ENCODE data around the gene HDAC4. TPM values are rescaled to one million over a fixed set of nuclear protein-coding genes. Genes with fewer than 3 reads are reported as not detected.

The HDAC4 gene
- total and polyA plus RNA-seq, 12 donors, result 3.7 to 40.0 (median 25.5) TPM

DNA sequence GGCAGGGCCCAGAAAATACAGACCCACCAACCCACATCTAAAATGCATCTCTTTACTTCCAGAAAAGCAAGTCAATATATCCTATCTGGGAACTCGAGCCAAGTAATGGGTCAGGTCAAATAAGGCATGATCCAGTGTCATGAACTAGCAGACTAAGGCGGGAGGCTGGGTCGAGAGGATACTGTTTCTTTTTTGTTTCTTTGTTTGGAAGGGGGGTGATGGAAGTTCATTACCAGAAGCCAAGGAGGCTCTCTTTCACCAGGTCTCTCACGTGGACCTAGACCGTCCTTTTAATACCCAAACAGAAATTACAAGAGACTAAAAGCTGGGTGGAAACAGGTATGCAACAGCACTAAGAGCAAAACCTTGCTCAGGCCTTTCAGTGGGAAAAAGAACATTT, 108.3 kb downstream of the HDAC4 start:
- peak overlapping the region in 3 of 10 donors; percentile 62 to 77 (median 68) for H3K27ac ChIP-seq
- no peaks in the 10 kb centered on the region for H3K27me3 ChIP-seq
- H3K4me3 ChIP-seq, result no peak overlapping the region
- no peaks in the 10 kb centered on the region for H3K36me3 ChIP-seq
- 83 to 87% methylated on average over 5 of the region's 5 CpGs for WGBS, 2 donors
- ATAC-seq (no peak), DNase-seq (no peak)
- H3K9me3 ChIP-seq, result no peaks in the 10 kb centered on the region
- intact Hi-C loops (cut with DNase I), result loop anchor here in 1 of 10 donors (5.0 kb wide), 1 partner anchor 70 kb away; no protein-coding TSS in a partner anchor
- H3K4me1 ChIP-seq, result peaks cover 9 to 98% (median 82%) of the 10 kb centered on the region in 9 donors
- TF ChIP-seq, protein P1, sequence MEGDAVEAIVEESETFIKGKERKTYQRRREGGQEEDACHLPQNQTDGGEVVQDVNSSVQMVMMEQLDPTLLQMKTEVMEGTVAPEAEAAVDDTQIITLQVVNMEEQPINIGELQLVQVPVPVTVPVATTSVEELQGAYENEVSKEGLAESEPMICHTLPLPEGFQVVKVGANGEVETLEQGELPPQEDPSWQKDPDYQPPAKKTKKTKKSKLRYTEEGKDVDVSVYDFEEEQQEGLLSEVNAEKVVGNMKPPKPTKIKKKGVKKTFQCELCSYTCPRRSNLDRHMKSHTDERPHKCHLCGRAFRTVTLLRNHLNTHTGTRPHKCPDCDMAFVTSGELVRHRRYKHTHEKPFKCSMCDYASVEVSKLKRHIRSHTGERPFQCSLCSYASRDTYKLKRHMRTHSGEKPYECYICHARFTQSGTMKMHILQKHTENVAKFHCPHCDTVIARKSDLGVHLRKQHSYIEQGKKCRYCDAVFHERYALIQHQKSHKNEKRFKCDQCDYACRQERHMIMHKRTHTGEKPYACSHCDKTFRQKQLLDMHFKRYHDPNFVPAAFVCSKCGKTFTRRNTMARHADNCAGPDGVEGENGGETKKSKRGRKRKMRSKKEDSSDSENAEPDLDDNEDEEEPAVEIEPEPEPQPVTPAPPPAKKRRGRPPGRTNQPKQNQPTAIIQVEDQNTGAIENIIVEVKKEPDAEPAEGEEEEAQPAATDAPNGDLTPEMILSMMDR (IDR thresholded peaks at IDR 0.05), result no peak

DNA sequence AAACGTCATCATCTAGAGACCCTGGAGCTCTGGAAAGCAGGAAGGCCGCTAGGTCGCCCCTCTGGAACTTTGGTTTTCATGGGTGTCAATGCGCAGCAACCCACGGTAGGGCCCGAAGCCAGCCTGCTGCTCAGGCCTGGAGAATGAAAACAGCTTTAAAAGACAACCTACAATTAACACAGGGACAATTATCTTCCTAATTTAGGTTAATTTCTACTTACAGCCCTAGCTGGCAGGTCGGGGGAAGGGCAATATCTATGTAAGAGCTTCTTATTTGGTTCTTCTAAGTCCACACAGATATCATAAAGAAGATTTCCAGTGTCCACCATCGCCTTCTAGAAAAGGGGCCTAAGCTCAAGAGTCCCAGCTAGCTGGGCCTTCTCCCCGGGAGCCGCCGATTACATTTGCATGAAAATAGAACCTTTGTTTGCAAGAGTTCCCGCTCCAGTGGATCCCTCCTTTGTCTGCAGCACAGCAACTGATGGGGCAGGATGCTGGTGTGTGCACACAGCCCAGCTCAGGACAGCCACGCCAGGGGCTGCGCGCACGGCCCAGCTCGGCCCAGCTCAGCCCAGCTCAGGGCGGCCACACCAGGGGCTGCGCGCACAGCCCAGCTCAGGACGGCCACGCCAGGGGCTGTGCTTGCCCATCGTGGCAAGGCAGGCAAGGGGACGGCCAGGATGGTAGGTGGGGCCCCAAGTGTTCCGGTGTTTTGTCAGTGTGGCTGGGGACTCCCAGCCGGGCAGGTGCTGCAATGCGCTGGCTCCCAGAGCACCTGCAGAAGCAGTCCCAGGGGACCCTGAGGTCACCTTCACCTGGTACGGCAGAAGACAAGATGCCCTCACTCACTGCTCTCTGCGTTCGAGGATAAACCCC, 109.1 kb downstream of the HDAC4 start:
- no peak overlapping the region for H3K4me3 ChIP-seq
- WGBS, 2 donors, result 85 to 90% methylated on average over 30 of the region's 30 CpGs
- TF ChIP-seq, protein P1 (IDR thresholded peaks at IDR 0.05), result no peak
- H3K9me3 ChIP-seq, result no peaks in the 10 kb centered on the region
- no peaks in the 10 kb centered on the region for H3K36me3 ChIP-seq
- H3K27me3 ChIP-seq, result no peaks in the 10 kb centered on the region
- DNase-seq (no peak), ATAC-seq (peak in 2 of 8 donors; percentile 1 to 33)
- H3K4me1 ChIP-seq, result peaks cover 9 to 98% (median 84%) of the 10 kb centered on the region in 9 donors
- H3K27ac ChIP-seq, result peak overlapping the region; percentile 6 to 77 (median 65)
- intact Hi-C loops (cut with DNase I), result loop anchor here in 2 of 10 donors (2.0 to 5.0 kb wide), 2 partner anchors 37 to 69 kb away; no protein-coding TSS in a partner anchor

DNA sequence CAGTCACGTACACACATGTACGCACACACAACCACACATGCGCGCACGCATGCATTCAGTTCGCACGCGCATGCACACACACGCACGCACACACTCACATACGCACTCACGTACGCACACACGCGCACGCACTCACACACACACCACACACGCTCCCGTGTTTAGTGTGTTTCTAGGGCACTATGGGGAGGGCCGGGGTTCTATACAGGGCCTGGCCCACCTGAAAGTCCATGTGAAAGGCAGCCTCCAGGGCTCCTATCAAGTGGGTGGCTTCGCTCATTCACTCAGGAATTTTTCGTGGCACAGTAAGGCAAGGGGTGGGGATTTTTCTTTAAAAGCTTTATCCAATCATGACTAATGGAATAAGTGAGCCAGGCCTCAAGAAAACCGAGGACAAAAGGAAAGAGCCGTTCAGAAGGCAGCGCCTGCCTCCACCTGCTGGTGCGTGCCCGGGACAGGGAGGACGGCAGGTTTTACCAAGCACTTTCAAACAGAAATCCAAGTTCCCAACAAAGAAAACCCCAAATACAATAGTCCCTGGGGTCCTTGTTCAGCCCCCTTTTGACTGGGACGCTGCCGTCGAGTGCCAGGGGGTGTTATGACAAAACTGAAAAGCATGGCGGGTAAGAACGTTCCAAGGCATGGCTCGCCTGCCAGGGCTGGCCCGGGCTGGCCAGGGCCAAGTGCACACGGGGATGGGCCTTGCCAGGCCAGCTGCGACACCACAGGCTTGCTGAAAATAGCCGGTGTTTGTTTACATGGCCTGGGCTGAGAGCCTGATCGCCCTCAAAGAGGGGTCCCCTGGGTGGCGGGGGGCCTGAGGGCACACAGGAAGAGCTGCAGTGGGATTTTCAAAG, 110.0 kb downstream of the HDAC4 start:
- Histone ChIP-seq H3K4me1 (peaks cover 5 to 98% (median 84%) of the 10 kb centered on the region in 9 donors), H3K27me3 (no peaks in the 10 kb centered on the region), H3K4me3 (no peak overlapping the region), H3K27ac (peak overlapping the region; percentile 6 to 77 (median 65)), H3K36me3 (no peaks in the 10 kb centered on the region), H3K9me3 (no peaks in the 10 kb centered on the region)
- intact Hi-C loops (cut with DNase I), result loop anchor here in 2 of 10 donors (2.0 to 5.0 kb wide), 2 partner anchors 38 to 69 kb away; no protein-coding TSS in a partner anchor
- ATAC-seq, result peak; percentile 72 to 84 (median 80)
- WGBS, 2 donors, result 77 to 79% methylated on average over 39 of the region's 39 CpGs
- TF ChIP-seq, protein P1 (IDR thresholded peaks at IDR 0.05), result peak in 2 of 9 donors; percentile 17 to 20
- DNase-seq, result peak in 1 of 2 donors; percentile 67

DNA sequence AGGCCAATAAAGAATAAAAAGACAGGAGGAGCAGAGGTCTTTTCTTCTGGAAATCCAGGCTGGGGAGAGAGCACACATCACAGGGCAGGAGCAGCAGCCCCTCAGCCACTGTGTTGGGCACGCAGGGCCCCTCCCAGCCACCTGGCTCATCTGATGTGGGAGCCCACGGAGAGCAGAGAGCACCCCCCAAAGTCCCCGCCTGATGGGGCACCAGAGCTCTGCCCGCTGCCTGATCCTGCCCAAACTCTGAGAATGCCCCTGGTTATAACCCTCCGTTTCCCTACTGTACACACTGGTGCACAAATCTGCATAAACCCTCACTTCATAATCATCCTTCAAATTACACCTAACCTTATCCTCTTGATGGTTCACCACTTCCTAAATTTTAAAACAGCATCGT, 111.3 kb downstream of the HDAC4 start:
- peaks cover 8 to 98% (median 87%) of the 10 kb centered on the region in 9 donors for H3K4me1 ChIP-seq
- H3K9me3 ChIP-seq, result no peaks in the 10 kb centered on the region
- DNase-seq, result no peak
- H3K27me3 ChIP-seq, result no peaks in the 10 kb centered on the region
- no peak for ATAC-seq
- no peak overlapping the region for H3K4me3 ChIP-seq
- TF ChIP-seq, protein P1 (IDR thresholded peaks at IDR 0.05), result no peak
- no peaks in the 10 kb centered on the region for H3K36me3 ChIP-seq
- intact Hi-C loops (cut with DNase I), result no loop called here
- 89 to 90% methylated on average over 6 of the region's 6 CpGs for WGBS, 2 donors
- H3K27ac ChIP-seq, result peak overlapping the region in 9 of 10 donors; percentile 18 to 87 (median 55)
